ENCODE results near the gene GXYLT2. TPM values are rescaled to one million over a fixed set of nuclear protein-coding genes. Genes with fewer than 3 reads are reported as not detected.

GXYLT2 gene
- total and polyA plus RNA-seq, 2 of the 13 experiments (the other 11 are each of a cell fraction or from before 2014, with no cell fraction given) = 4.3 to 6.9 TPM

GRCh38 chr3:72953325-72953956 lies 65.6 kb downstream of the GXYLT2 start (continued):
- no peak for TF ChIP-seq ZNF749 (CRISPR knock-in tag; IDR thresholded peaks at IDR 0.05; ENCODE audit: borderline replicate concordance)
- TF ChIP-seq FUBP1 (CRISPR knock-in tag; IDR thresholded peaks at IDR 0.05; ENCODE audit: borderline replicate concordance) = no peak
- TF ChIP-seq EHMT2 (IDR thresholded peaks at IDR 0.05; ENCODE audit: borderline replicate concordance, low read depth, low read length) = peak; percentile 46; the same call in 1 of the 2 replicates
- TF ChIP-seq KDM6A (CRISPR knock-in tag; IDR thresholded peaks at IDR 0.05; ENCODE audit: low read depth) = peak; percentile 61
- TF ChIP-seq THAP9 (CRISPR knock-in tag; IDR thresholded peaks at IDR 0.05; ENCODE audit: borderline replicate concordance) = no peak
- TF ChIP-seq USF2 (IDR thresholded peaks at IDR 0.05; ENCODE audit: low read depth, low read length) = no peak
- TF ChIP-seq USF2 (CRISPR knock-in tag; IDR thresholded peaks at IDR 0.05; ENCODE audit: borderline replicate concordance) = no peak
- TF ChIP-seq PAWR (CRISPR knock-in tag; IDR thresholded peaks at IDR 0.05; ENCODE audit: borderline replicate concordance) = no peak
- no peak for TF ChIP-seq MIXL1 (CRISPR knock-in tag; IDR thresholded peaks at IDR 0.05)
- TF ChIP-seq RORA (CRISPR knock-in tag; IDR thresholded peaks at IDR 0.05) = no peak
- no peak for TF ChIP-seq MTA1 (CRISPR knock-in tag; IDR thresholded peaks at IDR 0.05; ENCODE audit: borderline replicate concordance)

Data from HepG2 (cell line).